Measurements from ENCODE around the gene SH3BP2. TPM values are rescaled to one million over a fixed set of nuclear protein-coding genes. Genes with fewer than 3 reads are reported as not detected.

The SH3BP2 gene
- total RNA-seq, 1 experiment from 2014 or later: 15.6 TPM

GRCh38 chr4:2834001-2834921 lies 41.4 kb downstream of the SH3BP2 start:
- in situ Hi-C loops (cut with HindIII; ENCODE audit: low pct_unique_long_range_greater_than_20kb, low sequenced_read_pairs): no loop called here
- DNase-seq (ENCODE audit: low read depth, low spot score): no peak

- in situ Hi-C loops (cut with HindIII; ENCODE audit: low pct_unique_long_range_greater_than_20kb, low sequenced_read_pairs): no loop called here
- DNase-seq (ENCODE audit: low read depth, low spot score): no peak
Measured at GRCh38 chr4:2835978-2836377, 43.1 kb downstream of the SH3BP2 start.

DNA sequence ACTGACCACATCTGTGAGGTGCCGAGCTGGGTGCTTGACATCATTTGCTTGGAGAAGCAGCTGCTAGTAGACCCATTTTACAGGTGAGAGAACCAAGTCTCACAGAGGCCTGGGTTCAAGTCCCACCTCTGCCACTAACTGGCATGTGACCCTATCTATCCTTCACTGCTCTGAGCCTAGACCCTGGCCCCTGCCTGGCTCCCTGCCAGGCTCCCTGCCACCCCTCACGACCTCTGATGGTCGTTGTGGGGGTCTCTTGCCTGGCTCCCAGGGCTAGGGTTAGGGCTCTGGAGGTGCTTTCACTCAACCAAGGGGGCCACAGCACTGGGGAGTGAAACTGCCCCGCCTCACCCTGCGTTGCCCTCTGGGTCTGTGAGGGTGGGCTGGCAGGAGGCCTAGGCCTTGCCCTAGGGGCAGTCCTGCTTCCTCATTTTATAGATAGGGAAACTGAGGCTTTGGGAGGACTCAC lies 43.5 kb downstream of the SH3BP2 start:
- DNase-seq (ENCODE audit: low read depth, low spot score): no peak
- in situ Hi-C loops (cut with HindIII; ENCODE audit: low pct_unique_long_range_greater_than_20kb, low sequenced_read_pairs): no loop called here

- no peak for DNase-seq (ENCODE audit: low read depth, low spot score)
- in situ Hi-C loops (cut with HindIII; ENCODE audit: low pct_unique_long_range_greater_than_20kb, low sequenced_read_pairs): no loop called here
Measured at GRCh38 chr4:2837110-2837903, 44.4 kb downstream of the SH3BP2 start.

- peak; percentile 10 for DNase-seq (ENCODE audit: low read depth, low spot score)
- in situ Hi-C loops (cut with HindIII; ENCODE audit: low pct_unique_long_range_greater_than_20kb, low sequenced_read_pairs): no loop called here
Measured at GRCh38 chr4:2837904-2838496, 45.1 kb downstream of the SH3BP2 start.

DNA sequence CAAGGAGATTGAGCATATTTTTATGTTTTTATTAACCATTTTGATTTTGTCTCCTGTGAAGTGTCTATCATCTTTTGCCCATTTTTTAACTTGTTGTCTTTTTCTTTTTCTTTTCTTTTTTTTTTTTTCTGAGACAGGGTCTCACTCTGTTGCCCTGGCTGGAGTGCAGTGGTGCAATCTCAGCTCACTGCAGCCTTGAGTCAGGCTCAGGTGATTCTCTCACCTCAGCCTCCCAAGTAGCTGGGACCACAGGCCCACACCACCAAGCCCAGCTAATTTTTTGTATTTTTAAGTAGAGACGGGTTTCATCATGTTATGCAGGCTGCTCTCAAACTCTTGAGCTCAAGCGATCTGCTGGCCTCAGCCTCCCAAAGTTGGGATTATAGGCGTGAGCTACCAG lies 46.2 kb downstream of the SH3BP2 start:
- DNase-seq (ENCODE audit: low read depth, low spot score): no peak
- in situ Hi-C loops (cut with HindIII; ENCODE audit: low pct_unique_long_range_greater_than_20kb, low sequenced_read_pairs): no loop called here

GRCh38 chr4:2842687-2843262 lies 49.9 kb downstream of the SH3BP2 start:
- peak; percentile 11 for DNase-seq (ENCODE audit: low read depth, low spot score)
- in situ Hi-C loops (cut with HindIII; ENCODE audit: low pct_unique_long_range_greater_than_20kb, low sequenced_read_pairs): no loop called here

GRCh38 chr4:2843263-2843940 lies 50.5 kb downstream of the SH3BP2 start, which contains the start of gene ADD1:
TSS of gene ADD1 (plus strand) at chr4:2843844. CDS start at chr4:2875916, 32,072 bp downstream.
- in situ Hi-C loops (cut with HindIII; ENCODE audit: low pct_unique_long_range_greater_than_20kb, low sequenced_read_pairs): no loop called here
- DNase-seq (ENCODE audit: low read depth, low spot score): peak; percentile 85

- peak; percentile 16 for DNase-seq (ENCODE audit: low read depth, low spot score)
- in situ Hi-C loops (cut with HindIII; ENCODE audit: low pct_unique_long_range_greater_than_20kb, low sequenced_read_pairs): no loop called here
Measured at GRCh38 chr4:2843941-2844584, 51.2 kb downstream of the SH3BP2 start.

GRCh38 chr4:2846172-2846571 lies 53.3 kb downstream of the SH3BP2 start:
- no peak for DNase-seq (ENCODE audit: low read depth, low spot score)
- in situ Hi-C loops (cut with HindIII; ENCODE audit: low pct_unique_long_range_greater_than_20kb, low sequenced_read_pairs): no loop called here

GRCh38 chr4:2847302-2847871 lies 54.5 kb downstream of the SH3BP2 start:
- in situ Hi-C loops (cut with HindIII; ENCODE audit: low pct_unique_long_range_greater_than_20kb, low sequenced_read_pairs): no loop called here
- no peak for DNase-seq (ENCODE audit: low read depth, low spot score)

GRCh38 chr4:2848449-2848848 lies 55.6 kb downstream of the SH3BP2 start:
- no peak for DNase-seq (ENCODE audit: low read depth, low spot score)
- in situ Hi-C loops (cut with HindIII; ENCODE audit: low pct_unique_long_range_greater_than_20kb, low sequenced_read_pairs): no loop called here

- in situ Hi-C loops (cut with HindIII; ENCODE audit: low pct_unique_long_range_greater_than_20kb, low sequenced_read_pairs): no loop called here
- no peak for DNase-seq (ENCODE audit: low read depth, low spot score)
Measured at GRCh38 chr4:2849267-2850152, 56.6 kb downstream of the SH3BP2 start.

- in situ Hi-C loops (cut with HindIII; ENCODE audit: low pct_unique_long_range_greater_than_20kb, low sequenced_read_pairs): no loop called here
- DNase-seq (ENCODE audit: low read depth, low spot score): no peak
Measured at GRCh38 chr4:2850966-2851798, 58.3 kb downstream of the SH3BP2 start.

DNA sequence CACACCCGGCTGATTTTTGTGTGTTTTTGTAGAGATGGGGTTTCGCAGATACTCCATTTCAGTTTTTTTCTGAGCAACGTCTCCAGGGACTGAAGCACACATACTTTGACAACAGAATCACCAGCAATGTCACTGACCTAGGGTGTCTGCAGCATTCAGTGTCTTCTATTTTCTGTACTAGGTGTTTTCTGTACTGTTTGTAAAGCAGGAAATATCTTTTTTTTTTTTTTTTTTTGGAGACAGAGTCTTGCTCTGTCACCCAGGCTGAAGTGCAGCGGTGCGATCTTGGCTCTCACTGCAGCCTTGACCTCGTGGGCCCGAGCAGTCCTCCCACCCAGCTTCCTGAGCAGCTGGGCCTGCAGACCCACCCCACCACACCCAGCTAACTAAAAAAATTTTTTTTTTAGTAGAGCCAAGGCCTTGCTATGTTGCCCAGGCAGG lies 59.6 kb downstream of the SH3BP2 start:
- in situ Hi-C loops (cut with HindIII; ENCODE audit: low pct_unique_long_range_greater_than_20kb, low sequenced_read_pairs): no loop called here
- DNase-seq (ENCODE audit: low read depth, low spot score): no peak
